Measurements from ENCODE around the gene ANKS1B.

Gene ANKS1B

GRCh38 chr12:98945864-98946263, 1038.9 kb downstream of the ANKS1B start:
- Histone ChIP-seq H3K4me3 (ENCODE audit: low read length) (no peak overlapping the region), H3K4me1 (ENCODE audit: control insufficient read depth, insufficient read depth, low read length) (no peaks in the 10 kb centered on the region), H3K9ac (ENCODE audit: low read length) (no peak overlapping the region)

GRCh38 chr12:98939926-98940325, 1044.8 kb downstream of the ANKS1B start:
- H3K4me3 ChIP-seq (ENCODE audit: low read length) = no peak overlapping the region

More at GRCh38 chr12:98945864-98946263, 1038.9 kb downstream of the ANKS1B start:
- H3K27me3 ChIP-seq (ENCODE audit: control insufficient read depth, insufficient read depth, low read length) = no peaks in the 10 kb centered on the region
- no peaks in the 10 kb centered on the region for H3K36me3 ChIP-seq (ENCODE audit: control insufficient read depth, insufficient read depth, low read length)
- no peak overlapping the region for H3K27ac ChIP-seq (ENCODE audit: low read depth, low read length)

GRCh38 chr12:98939350-98939749, 1045.4 kb downstream of the ANKS1B start:
- Histone ChIP-seq H3K27ac (ENCODE audit: low read depth, low read length) (no peak overlapping the region), H3K36me3 (ENCODE audit: control insufficient read depth, insufficient read depth, low read length) (no peaks in the 10 kb centered on the region), H3K4me3 (ENCODE audit: low read length) (no peak overlapping the region), H3K9ac (ENCODE audit: low read length) (no peak overlapping the region), H3K4me1 (ENCODE audit: control insufficient read depth, insufficient read depth, low read length) (no peaks in the 10 kb centered on the region), H3K27me3 (ENCODE audit: control insufficient read depth, insufficient read depth, low read length) (no peaks in the 10 kb centered on the region)

More at GRCh38 chr12:98939926-98940325, 1044.8 kb downstream of the ANKS1B start:
- Histone ChIP-seq H3K27me3 (ENCODE audit: control insufficient read depth, insufficient read depth, low read length) (no peaks in the 10 kb centered on the region), H3K9ac (ENCODE audit: low read length) (no peak overlapping the region), H3K4me1 (ENCODE audit: control insufficient read depth, insufficient read depth, low read length) (no peaks in the 10 kb centered on the region), H3K27ac (ENCODE audit: low read depth, low read length) (no peak overlapping the region), H3K36me3 (ENCODE audit: control insufficient read depth, insufficient read depth, low read length) (no peaks in the 10 kb centered on the region)

- Histone ChIP-seq H3K4me1 (ENCODE audit: control insufficient read depth, insufficient read depth, low read length) (no peaks in the 10 kb centered on the region), H3K27ac (ENCODE audit: low read depth, low read length) (no peak overlapping the region), H3K27me3 (ENCODE audit: control insufficient read depth, insufficient read depth, low read length) (no peaks in the 10 kb centered on the region), H3K36me3 (ENCODE audit: control insufficient read depth, insufficient read depth, low read length) (no peaks in the 10 kb centered on the region), H3K9ac (ENCODE audit: low read length) (no peak overlapping the region), H3K4me3 (ENCODE audit: low read length) (no peak overlapping the region)
Observed at GRCh38 chr12:98935847-98936246, 1048.9 kb downstream of the ANKS1B start.

- H3K9ac ChIP-seq (ENCODE audit: low read length) = no peak overlapping the region
- H3K27ac ChIP-seq (ENCODE audit: low read depth, low read length) = no peak overlapping the region
- no peak overlapping the region for H3K4me3 ChIP-seq (ENCODE audit: low read length)
- H3K36me3 ChIP-seq (ENCODE audit: control insufficient read depth, insufficient read depth, low read length) = no peaks in the 10 kb centered on the region
- no peaks in the 10 kb centered on the region for H3K4me1 ChIP-seq (ENCODE audit: control insufficient read depth, insufficient read depth, low read length)
- no peaks in the 10 kb centered on the region for H3K27me3 ChIP-seq (ENCODE audit: control insufficient read depth, insufficient read depth, low read length)
Observed at GRCh38 chr12:98922871-98923270, 1061.9 kb downstream of the ANKS1B start.

- no peak overlapping the region for H3K27ac ChIP-seq (ENCODE audit: low read depth, low read length)
- H3K36me3 ChIP-seq (ENCODE audit: control insufficient read depth, insufficient read depth, low read length) = no peaks in the 10 kb centered on the region
- H3K4me1 ChIP-seq (ENCODE audit: control insufficient read depth, insufficient read depth, low read length) = no peaks in the 10 kb centered on the region
- no peak overlapping the region for H3K4me3 ChIP-seq (ENCODE audit: low read length)
- H3K27me3 ChIP-seq (ENCODE audit: control insufficient read depth, insufficient read depth, low read length) = no peaks in the 10 kb centered on the region
- H3K9ac ChIP-seq (ENCODE audit: low read length) = no peak overlapping the region
Observed at GRCh38 chr12:98918176-98918863, 1066.4 kb downstream of the ANKS1B start.

- Histone ChIP-seq H3K36me3 (ENCODE audit: control insufficient read depth, insufficient read depth, low read length) (no peaks in the 10 kb centered on the region), H3K27ac (ENCODE audit: low read depth, low read length) (no peak overlapping the region), H3K4me1 (ENCODE audit: control insufficient read depth, insufficient read depth, low read length) (no peaks in the 10 kb centered on the region), H3K27me3 (ENCODE audit: control insufficient read depth, insufficient read depth, low read length) (no peaks in the 10 kb centered on the region), H3K9ac (ENCODE audit: low read length) (no peak overlapping the region), H3K4me3 (ENCODE audit: low read length) (no peak overlapping the region)
Observed at GRCh38 chr12:98916106-98916505, 1068.6 kb downstream of the ANKS1B start.

GRCh38 chr12:98912401-98912974, 1072.2 kb downstream of the ANKS1B start:
- no peak overlapping the region for H3K4me3 ChIP-seq (ENCODE audit: low read length)
- no peaks in the 10 kb centered on the region for H3K4me1 ChIP-seq (ENCODE audit: control insufficient read depth, insufficient read depth, low read length)
- H3K27ac ChIP-seq (ENCODE audit: low read depth, low read length) = no peak overlapping the region
- no peaks in the 10 kb centered on the region for H3K36me3 ChIP-seq (ENCODE audit: control insufficient read depth, insufficient read depth, low read length)
- H3K9ac ChIP-seq (ENCODE audit: low read length) = no peak overlapping the region
- H3K27me3 ChIP-seq (ENCODE audit: control insufficient read depth, insufficient read depth, low read length) = no peaks in the 10 kb centered on the region

GRCh38 chr12:98911396-98911795, 1073.3 kb downstream of the ANKS1B start:
- Histone ChIP-seq H3K27ac (ENCODE audit: low read depth, low read length) (no peak overlapping the region), H3K4me3 (ENCODE audit: low read length) (no peak overlapping the region), H3K4me1 (ENCODE audit: control insufficient read depth, insufficient read depth, low read length) (no peaks in the 10 kb centered on the region), H3K9ac (ENCODE audit: low read length) (no peak overlapping the region), H3K27me3 (ENCODE audit: control insufficient read depth, insufficient read depth, low read length) (no peaks in the 10 kb centered on the region), H3K36me3 (ENCODE audit: control insufficient read depth, insufficient read depth, low read length) (no peaks in the 10 kb centered on the region)

GRCh38 chr12:98909746-98910145, 1075.0 kb downstream of the ANKS1B start:
- H3K4me3 ChIP-seq (ENCODE audit: low read length) = no peak overlapping the region
- H3K27me3 ChIP-seq (ENCODE audit: control insufficient read depth, insufficient read depth, low read length) = no peaks in the 10 kb centered on the region
- H3K4me1 ChIP-seq (ENCODE audit: control insufficient read depth, insufficient read depth, low read length) = no peaks in the 10 kb centered on the region
- H3K36me3 ChIP-seq (ENCODE audit: control insufficient read depth, insufficient read depth, low read length) = no peaks in the 10 kb centered on the region
- H3K27ac ChIP-seq (ENCODE audit: low read depth, low read length) = no peak overlapping the region
- no peak overlapping the region for H3K9ac ChIP-seq (ENCODE audit: low read length)

- no peak overlapping the region for H3K4me3 ChIP-seq (ENCODE audit: low read length)
- H3K27ac ChIP-seq (ENCODE audit: low read depth, low read length) = no peak overlapping the region
- H3K4me1 ChIP-seq (ENCODE audit: control insufficient read depth, insufficient read depth, low read length) = no peaks in the 10 kb centered on the region
- no peaks in the 10 kb centered on the region for H3K36me3 ChIP-seq (ENCODE audit: control insufficient read depth, insufficient read depth, low read length)
- H3K9ac ChIP-seq (ENCODE audit: low read length) = no peak overlapping the region
- no peaks in the 10 kb centered on the region for H3K27me3 ChIP-seq (ENCODE audit: control insufficient read depth, insufficient read depth, low read length)
Observed at GRCh38 chr12:98908866-98909265, 1075.9 kb downstream of the ANKS1B start.

- Histone ChIP-seq H3K4me1 (ENCODE audit: control insufficient read depth, insufficient read depth, low read length) (no peaks in the 10 kb centered on the region), H3K36me3 (ENCODE audit: control insufficient read depth, insufficient read depth, low read length) (no peaks in the 10 kb centered on the region), H3K27ac (ENCODE audit: low read depth, low read length) (no peak overlapping the region), H3K27me3 (ENCODE audit: control insufficient read depth, insufficient read depth, low read length) (no peaks in the 10 kb centered on the region), H3K4me3 (ENCODE audit: low read length) (no peak overlapping the region), H3K9ac (ENCODE audit: low read length) (no peak overlapping the region)
Observed at GRCh38 chr12:98903875-98904274, 1080.9 kb downstream of the ANKS1B start.

GRCh38 chr12:98901189-98901588, 1083.5 kb downstream of the ANKS1B start:
- H3K27ac ChIP-seq (ENCODE audit: low read depth, low read length) = no peak overlapping the region
- H3K4me1 ChIP-seq (ENCODE audit: control insufficient read depth, insufficient read depth, low read length) = no peaks in the 10 kb centered on the region
- H3K9ac ChIP-seq (ENCODE audit: low read length) = no peak overlapping the region
- no peaks in the 10 kb centered on the region for H3K27me3 ChIP-seq (ENCODE audit: control insufficient read depth, insufficient read depth, low read length)
- H3K4me3 ChIP-seq (ENCODE audit: low read length) = no peak overlapping the region
- no peaks in the 10 kb centered on the region for H3K36me3 ChIP-seq (ENCODE audit: control insufficient read depth, insufficient read depth, low read length)

All from rectal smooth muscle tissue (tissue), 1 donor.